Cerebellar cortex (tissue), 1 donor: ENCODE data around the gene TXNDC11.
A peak's percentile ranks its signal among the peaks of the same experiment; 100 is the strongest.

Experiments
- DNase-seq: peaks from one replicate; pipeline ENCODE4 v3.0.0-alpha.2; 2015; ENCODE audit warnings: low spot score

The TXNDC11 gene

GRCh38 chr16:11691235-11691634, 51.4 kb downstream of the TXNDC11 start:
- DNase-seq: no peak

DNA sequence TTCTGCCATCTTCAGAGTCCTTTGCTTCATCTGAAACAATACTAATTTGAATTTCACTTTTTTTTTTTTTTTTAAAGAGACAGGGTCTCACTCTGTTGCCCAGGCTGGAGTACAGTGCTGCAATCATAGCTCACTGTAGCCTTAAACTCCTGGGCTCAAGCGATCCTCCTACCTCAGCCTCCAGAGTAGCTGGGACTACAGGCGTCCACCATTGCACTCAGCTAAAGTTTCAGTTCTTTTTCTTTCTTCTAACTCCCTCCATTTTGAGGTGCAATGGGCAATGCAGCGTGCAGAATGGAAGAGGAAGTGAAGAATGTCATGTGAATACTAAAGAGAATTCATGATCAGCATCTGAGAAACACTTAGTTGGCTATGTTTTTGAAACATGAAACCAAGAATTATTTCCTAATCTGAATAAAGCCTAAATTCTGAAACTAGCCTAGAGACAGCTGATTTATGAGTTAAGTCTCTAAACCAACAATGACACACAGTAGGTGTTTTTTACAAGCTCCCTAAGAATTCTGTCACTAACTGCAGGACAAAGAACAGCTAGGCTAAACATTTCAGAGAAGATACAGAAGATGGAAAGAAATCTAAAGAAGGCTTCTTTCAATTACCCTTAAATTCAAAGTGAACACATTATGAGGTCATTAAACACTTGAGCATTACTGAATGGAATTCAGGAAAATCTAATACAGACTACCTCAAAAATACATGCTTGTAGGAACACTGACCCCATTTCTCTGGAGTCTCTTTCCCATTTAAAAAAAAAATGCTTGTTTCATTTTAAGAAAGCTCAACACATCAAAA, 53.4 kb downstream of the TXNDC11 start:
- no peak for DNase-seq

- no peak for DNase-seq
Observed at GRCh38 chr16:11688520-11688886, 54.2 kb downstream of the TXNDC11 start.

- DNase-seq: peak; percentile 91
Observed at GRCh38 chr16:11687601-11688519, 54.8 kb downstream of the TXNDC11 start.

- peak; percentile 28 for DNase-seq
Observed at GRCh38 chr16:11686713-11687380, 55.8 kb downstream of the TXNDC11 start.

DNA sequence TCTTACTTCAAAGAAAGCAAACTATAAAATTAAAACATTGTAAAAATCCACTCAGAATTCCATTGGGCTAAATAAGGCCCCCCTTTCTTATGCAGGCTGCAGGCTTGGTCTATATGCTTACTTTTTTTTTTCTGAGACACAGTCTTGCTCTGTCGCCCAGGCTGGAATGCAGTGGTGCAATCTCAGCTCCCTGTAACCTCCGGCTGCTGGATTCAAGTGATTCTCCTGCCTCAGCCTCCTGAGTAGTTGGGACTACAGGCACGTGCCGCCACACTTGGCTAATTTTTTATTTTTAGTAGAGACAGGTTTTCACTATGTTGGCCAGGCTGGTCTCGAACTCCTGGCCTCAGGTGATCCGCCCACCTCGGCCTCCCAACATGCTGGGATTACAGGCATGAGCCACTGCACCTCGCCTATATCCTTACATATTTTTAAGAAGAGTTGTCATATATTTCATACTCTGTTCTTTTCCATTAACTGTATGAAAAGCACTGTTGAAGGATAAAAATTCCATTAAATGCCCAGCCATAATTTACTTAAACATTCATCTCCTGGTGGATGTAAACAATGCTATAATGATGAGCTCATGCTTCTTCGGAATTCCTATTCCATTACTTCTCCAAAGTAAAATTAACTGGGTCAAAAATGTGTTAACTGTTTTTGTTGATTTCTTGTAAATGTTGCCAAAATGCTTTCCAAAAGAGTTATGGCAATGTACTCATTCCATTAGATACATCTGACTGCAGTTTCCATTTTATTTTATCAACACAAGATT, 56.6 kb downstream of the TXNDC11 start:
- DNase-seq: no peak

GRCh38 chr16:11684231-11685025, 58.2 kb downstream of the TXNDC11 start:
- no peak for DNase-seq

DNA sequence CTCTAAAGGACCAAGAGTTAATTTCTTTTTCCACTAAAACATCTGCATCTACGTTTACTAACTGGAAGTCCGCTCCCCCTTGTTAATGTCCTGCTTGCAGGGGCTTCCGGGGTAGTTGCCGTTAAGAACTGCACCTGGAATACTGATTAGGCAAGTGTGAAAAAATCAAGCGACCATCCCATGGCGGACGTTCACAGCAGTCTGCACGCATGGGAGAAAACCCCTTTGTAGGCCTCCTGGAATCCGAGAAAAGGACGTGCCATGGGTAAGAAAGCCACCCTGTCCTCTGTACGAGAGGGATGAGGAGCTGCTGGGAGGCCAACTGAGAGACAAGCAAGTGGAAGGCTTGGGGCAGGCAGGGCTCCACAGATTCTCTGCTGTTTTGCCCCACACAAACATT, 59.5 kb downstream of the TXNDC11 start:
- no peak for DNase-seq

- DNase-seq: peak; percentile 0
Observed at GRCh38 chr16:11682655-11683096, 60.0 kb downstream of the TXNDC11 start.

- peak; percentile 80 for DNase-seq
Observed at GRCh38 chr16:11681976-11682654, 60.5 kb downstream of the TXNDC11 start.

DNA sequence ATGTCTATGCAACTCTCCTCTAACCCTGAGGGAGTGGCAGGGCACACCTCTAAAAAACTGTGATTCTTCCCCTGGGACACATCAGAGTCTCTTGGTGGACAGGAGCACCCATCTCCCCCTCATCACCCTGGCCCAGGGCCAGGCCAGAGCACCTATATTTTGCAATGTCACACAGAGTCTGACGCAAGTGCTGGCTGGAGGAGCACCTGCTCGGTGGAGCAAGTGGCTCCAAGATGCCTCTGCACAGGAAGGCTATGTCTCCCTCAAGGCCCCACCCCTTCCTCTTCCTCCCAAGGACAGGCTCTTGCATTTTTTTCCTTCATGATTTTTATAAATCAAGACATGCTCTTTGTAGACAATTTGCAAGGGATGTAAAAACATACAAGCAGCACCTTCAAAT, 61.1 kb downstream of the TXNDC11 start:
- no peak for DNase-seq

- DNase-seq: no peak
Observed at GRCh38 chr16:11679941-11680911, 62.4 kb downstream of the TXNDC11 start.

DNA sequence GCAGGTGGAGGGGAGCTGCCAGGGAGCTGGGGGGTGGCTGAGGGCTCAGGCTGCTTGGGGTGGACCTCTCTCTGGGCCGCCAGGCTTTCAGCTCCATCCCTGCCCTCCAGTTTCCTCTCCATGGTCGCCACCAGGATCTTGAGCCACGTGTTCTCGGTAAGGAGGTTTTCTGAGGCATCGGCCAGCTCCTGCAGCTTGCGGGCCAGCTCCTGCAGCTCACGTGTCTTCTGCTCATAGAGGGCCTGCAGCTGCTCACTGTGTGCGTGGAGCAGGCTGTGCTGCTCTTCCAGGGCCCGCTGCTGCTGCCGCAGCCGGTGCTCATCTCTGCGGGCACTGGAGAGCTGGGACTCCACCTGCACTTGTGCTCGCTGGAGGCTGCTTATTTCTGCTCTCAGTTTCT, 63.4 kb downstream of the TXNDC11 start:
- DNase-seq: peak; percentile 70

GRCh38 chr16:11677959-11678881, 64.4 kb downstream of the TXNDC11 start:
- peak; percentile 3 for DNase-seq

DNA sequence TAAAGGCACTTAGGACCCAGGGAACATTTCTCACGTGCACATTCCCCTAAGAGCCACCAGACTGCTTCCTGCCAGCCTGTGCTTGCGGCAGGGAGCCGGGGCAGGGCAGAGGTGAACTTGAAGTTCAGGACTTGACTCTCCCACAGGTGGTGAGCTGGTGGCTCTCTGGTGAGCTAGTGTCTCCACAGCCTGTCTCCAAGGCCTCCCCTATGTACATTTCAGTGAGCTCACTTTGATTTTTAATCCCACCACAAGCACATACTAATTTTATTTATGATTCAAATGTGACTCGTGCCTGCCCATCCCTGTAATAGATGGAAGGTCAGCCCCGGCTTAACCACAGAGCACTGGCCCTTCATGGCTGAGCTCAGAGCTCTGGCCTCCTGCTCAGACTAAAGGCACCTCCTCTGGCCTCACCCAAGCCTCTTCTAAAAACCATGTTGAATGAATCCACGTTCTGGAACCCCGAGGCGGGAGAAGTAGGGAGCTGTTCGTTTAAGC, 65.2 kb downstream of the TXNDC11 start:
- DNase-seq: no peak

GRCh38 chr16:11676799-11677198, 65.9 kb downstream of the TXNDC11 start:
- DNase-seq: no peak
